Measurements from ENCODE around the gene PLXNC1.

The PLXNC1 gene

GRCh38 chr12:94135896-94136295 lies 12.5 kb upstream of the PLXNC1 start:
- DNase-seq (ENCODE audit: low spot score) = no peak

- DNase-seq (ENCODE audit: low spot score) = no peak
Observed at GRCh38 chr12:94139816-94140215, 8.6 kb upstream of the PLXNC1 start.

- no peak for DNase-seq (ENCODE audit: low spot score)
Observed at GRCh38 chr12:94140556-94140955, 7.8 kb upstream of the PLXNC1 start.

GRCh38 chr12:94141004-94141764 lies 7.2 kb upstream of the PLXNC1 start:
- no peak for DNase-seq (ENCODE audit: low spot score)

GRCh38 chr12:94141892-94142291 lies 6.5 kb upstream of the PLXNC1 start:
- DNase-seq (ENCODE audit: low spot score) = no peak

GRCh38 chr12:94143438-94143837 lies 4.9 kb upstream of the PLXNC1 start:
- DNase-seq (ENCODE audit: low spot score) = no peak

- no peak for DNase-seq (ENCODE audit: low spot score)
Observed at GRCh38 chr12:94143951-94144350, 4.4 kb upstream of the PLXNC1 start.

- DNase-seq (ENCODE audit: low spot score) = no peak
Observed at GRCh38 chr12:94144781-94145180, 3.6 kb upstream of the PLXNC1 start.

GRCh38 chr12:94145191-94145983 lies 3.0 kb upstream of the PLXNC1 start:
- DNase-seq (ENCODE audit: low spot score) = peak; percentile 17

GRCh38 chr12:94146166-94146936 lies 2.0 kb upstream of the PLXNC1 start:
- no peak for DNase-seq (ENCODE audit: low spot score)

- no peak for DNase-seq (ENCODE audit: low spot score)
Observed at GRCh38 chr12:94147387-94147990, 888 bp upstream of the PLXNC1 start.

GRCh38 chr12:94148739-94149118 lies 352 bp downstream of the PLXNC1 start:
- DNase-seq (ENCODE audit: low spot score) = no peak

GRCh38 chr12:94149119-94149780 lies 873 bp downstream of the PLXNC1 start:
- DNase-seq (ENCODE audit: low spot score) = peak; percentile 11

GRCh38 chr12:94149781-94150239 lies 1.4 kb downstream of the PLXNC1 start:
- no peak for DNase-seq (ENCODE audit: low spot score)

GRCh38 chr12:94150240-94151121 lies 2.1 kb downstream of the PLXNC1 start:
- DNase-seq (ENCODE audit: low spot score) = no peak

GRCh38 chr12:94151582-94151981 lies 3.2 kb downstream of the PLXNC1 start:
- DNase-seq (ENCODE audit: low spot score) = no peak

GRCh38 chr12:94152292-94153078 lies 4.1 kb downstream of the PLXNC1 start:
- no peak for DNase-seq (ENCODE audit: low spot score)

- no peak for DNase-seq (ENCODE audit: low spot score)
Observed at GRCh38 chr12:94157181-94157580, 8.8 kb downstream of the PLXNC1 start.

GRCh38 chr12:94157981-94158411 lies 9.6 kb downstream of the PLXNC1 start:
- DNase-seq (ENCODE audit: low spot score) = no peak

- DNase-seq (ENCODE audit: low spot score) = no peak
Observed at GRCh38 chr12:94158666-94159065, 10.3 kb downstream of the PLXNC1 start.

Measured in putamen (tissue), 1 donor.